MCF 10A (cell line): ENCODE data around the gene KIF26A. TPM values are rescaled to one million over a fixed set of nuclear protein-coding genes. Genes with fewer than 3 reads are reported as not detected.
A peak's percentile ranks its signal among the peaks of the same experiment; 100 is the strongest.

Experiments
- BruUV-seq: library from RNA; stranded (reverse); fragments of 400-500 nt; replicated peaks from 2 replicates; lab custom pipeline; 2021; lab: Mats Ljungman, UMichigan
- CTCF ChIA-PET: fragments of 300-600 bp; sonication (Branson Sonifier 250); formaldehyde crosslinking; extraction: SDS; loops from one replicate; lab custom pipeline; 2021; ENCODE audit warnings: antibody characterized with exemption, inconsistent platforms; lab: Yijun Ruan, JAX
- POLR2A ChIA-PET: fragments of 300-600, 350-650 bp; sonication (Branson Sonifier 250); formaldehyde crosslinking; extraction: SDS; loops from one replicate; lab custom pipeline; 2020; ENCODE audit warnings: antibody characterized with exemption, inconsistent platforms; lab: Yijun Ruan, JAX
- DNase-seq: peaks from one replicate; pipeline ENCODE4 v3.0.0-alpha.2; 2018; ENCODE audit not compliant: unreplicated experiment
- H3K27ac Mint-ChIP-seq: one replicate; pipeline ENCODE4 v1.8.0; 2022; ENCODE audit warnings: mild to moderate bottlenecking, low read depth, mixed read lengths; ENCODE audit not compliant: unreplicated experiment
- H3K27me3 Mint-ChIP-seq: one replicate; pipeline ENCODE4 v1.8.0; 2022; ENCODE audit warnings: mixed read lengths; ENCODE audit not compliant: insufficient read depth, unreplicated experiment
- H3K36me3 Mint-ChIP-seq: one replicate; pipeline ENCODE4 v1.8.0; 2022; ENCODE audit warnings: mild to moderate bottlenecking, moderate library complexity, mixed read lengths; ENCODE audit not compliant: insufficient read depth, unreplicated experiment
- H3K4me1 Mint-ChIP-seq: one replicate; pipeline ENCODE4 v1.8.0; 2022; ENCODE audit warnings: mixed read lengths; ENCODE audit not compliant: insufficient read depth, unreplicated experiment
- H3K4me3 Mint-ChIP-seq: one replicate; pipeline ENCODE4 v1.8.0; 2022; ENCODE audit warnings: mild to moderate bottlenecking, moderate library complexity, mixed read lengths; ENCODE audit not compliant: unreplicated experiment
- H3K9me3 Mint-ChIP-seq: one replicate; pipeline ENCODE4 v1.8.0; 2022; ENCODE audit warnings: mixed read lengths; ENCODE audit not compliant: unreplicated experiment
- CTCF ChIP-seq: fragments of 200-600 bp; IDR thresholded peaks from one replicate; pipeline ENCODE4 v1.8.0; 2022; ENCODE audit warnings: antibody characterized with exemption, mild to moderate bottlenecking; ENCODE audit not compliant: unreplicated experiment
- intact Hi-C: fragments of 100-400 bp; cut with micrococcal nuclease; formaldehyde crosslinking; loops from 2 replicates; pipeline ENCODE4 v1.14.1; 2022
- total RNA-seq: library from RNA; stranded (reverse); gene quantifications from 2 replicates; pipeline ENCODE4 v1.2.3, GENCODE V29; 2022

The KIF26A gene
- total RNA-seq, 1 experiment from 2014 or later, result 0.26 TPM

DNA sequence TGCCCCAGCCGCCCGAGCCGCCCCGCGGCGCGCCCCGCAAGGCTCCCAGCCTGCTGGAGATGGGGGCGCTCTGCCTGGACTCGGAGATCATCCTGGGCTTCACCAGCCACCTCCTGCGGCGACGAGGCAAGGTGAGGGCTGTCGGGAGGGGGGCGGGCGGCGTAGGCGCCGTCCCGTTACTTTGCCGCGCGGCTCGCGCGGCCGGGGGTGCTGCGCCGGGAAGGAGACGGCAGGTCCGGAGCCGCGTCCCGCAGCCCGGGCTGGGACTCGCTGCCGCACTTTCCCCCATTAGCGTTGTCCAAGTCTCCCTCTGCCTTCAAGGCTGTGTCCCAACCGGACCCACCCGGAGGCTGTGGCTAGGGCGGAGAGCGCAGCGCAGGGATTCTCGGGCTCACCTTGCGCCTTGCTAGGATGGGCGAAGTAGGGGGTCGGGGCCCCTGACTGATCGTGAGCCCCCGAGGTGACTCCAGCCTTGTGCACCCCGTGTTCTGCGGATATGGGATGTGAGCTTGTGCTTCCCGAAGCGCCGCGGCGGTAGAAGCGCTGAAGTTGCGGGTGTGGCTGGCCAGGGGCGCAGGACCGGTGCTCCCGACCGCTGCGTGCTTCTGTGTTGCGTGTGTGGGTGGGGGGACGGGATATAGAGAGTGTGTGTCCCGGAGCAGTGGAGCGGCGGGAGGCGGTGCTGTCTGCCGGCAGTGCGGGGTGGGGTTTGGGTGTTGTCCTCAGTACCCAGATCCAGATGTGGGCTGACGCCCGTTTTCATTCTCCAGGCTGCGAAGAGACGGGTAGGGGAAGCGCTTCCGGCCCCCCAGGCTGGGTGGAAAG lies 1.7 kb upstream of the KIF26A start:
- CTCF ChIA-PET, result interaction anchor here (0.7 to 1.9 kb wide), 3 partner anchors 424 to 431 kb away, joined by 4 to 39 read pairs (median 4); no protein-coding TSS in a partner anchor
- DNase-seq, result no peak
- no peak overlapping the region for H3K27ac Mint-ChIP-seq

GRCh38 chr14:104137297-104138097 lies 890 bp upstream of the KIF26A start:
- ChIA-PET POLR2A (interaction anchor here (1.0 kb wide), 1 partner anchor 427 kb away, joined by 6 read pairs; no protein-coding TSS in a partner anchor), CTCF (interaction anchor here (0.6 to 1.9 kb wide), 7 partner anchors 22 to 559 kb away, joined by 3 to 39 read pairs (median 4); no protein-coding TSS in a partner anchor)
- no peaks in the 10 kb centered on the region for H3K4me1 Mint-ChIP-seq
- peak overlapping the region; percentile 43 for H3K4me3 Mint-ChIP-seq
- H3K9me3 Mint-ChIP-seq, result no peaks in the 10 kb centered on the region
- no peaks in the 10 kb centered on the region for H3K36me3 Mint-ChIP-seq
- no peak overlapping the region for H3K27ac Mint-ChIP-seq
- H3K27me3 Mint-ChIP-seq, result peaks cover 46% of the 10 kb centered on the region
- intact Hi-C loops, result loop anchor here (1.0 kb wide), 2 partner anchors 427 to 503 kb away; no protein-coding TSS in a partner anchor
- no TSS peak for BruUV-seq
- TF ChIP-seq CTCF, result peak; percentile 95
- peak; percentile 51 for DNase-seq

More for the DNA sequence above, 1.7 kb upstream of the KIF26A start:
- intact Hi-C loops, result loop anchor here (1.0 kb wide), 2 partner anchors 428 to 504 kb away; no protein-coding TSS in a partner anchor
- no peaks in the 10 kb centered on the region for H3K4me1 Mint-ChIP-seq
- TF ChIP-seq CTCF, result no peak
- peaks cover 54% of the 10 kb centered on the region for H3K27me3 Mint-ChIP-seq
- POLR2A ChIA-PET, result no interaction called here
- H3K9me3 Mint-ChIP-seq, result no peaks in the 10 kb centered on the region
- no peaks in the 10 kb centered on the region for H3K36me3 Mint-ChIP-seq
- no TSS peak for BruUV-seq
- H3K4me3 Mint-ChIP-seq, result peak overlapping the region; percentile 43

- Mint-ChIP-seq H3K4me3 (no peak overlapping the region), H3K4me1 (no peaks in the 10 kb centered on the region), H3K27ac (no peak overlapping the region), H3K36me3 (no peaks in the 10 kb centered on the region), H3K27me3 (peaks cover 48% of the 10 kb centered on the region), H3K9me3 (no peaks in the 10 kb centered on the region)
- intact Hi-C loops, result no loop called here
- CTCF ChIA-PET, result interaction anchor here (0.6 to 2.6 kb wide), 3 partner anchors 61 to 817 kb away, joined by 3 to 24 read pairs (median 3); no protein-coding TSS in a partner anchor
- no peak for TF ChIP-seq CTCF
- no TSS peak for BruUV-seq
- no peak for DNase-seq
- POLR2A ChIA-PET, result no interaction called here
Measured at GRCh38 chr14:104138718-104139459, 502 bp downstream of the KIF26A start.
